ENCODE measurements around the gene MICAL2. TPM values are rescaled to one million over a fixed set of nuclear protein-coding genes. Genes with fewer than 3 reads are reported as not detected.

The MICAL2 gene
- total RNA-seq, 1 donor = 156 TPM

DNA sequence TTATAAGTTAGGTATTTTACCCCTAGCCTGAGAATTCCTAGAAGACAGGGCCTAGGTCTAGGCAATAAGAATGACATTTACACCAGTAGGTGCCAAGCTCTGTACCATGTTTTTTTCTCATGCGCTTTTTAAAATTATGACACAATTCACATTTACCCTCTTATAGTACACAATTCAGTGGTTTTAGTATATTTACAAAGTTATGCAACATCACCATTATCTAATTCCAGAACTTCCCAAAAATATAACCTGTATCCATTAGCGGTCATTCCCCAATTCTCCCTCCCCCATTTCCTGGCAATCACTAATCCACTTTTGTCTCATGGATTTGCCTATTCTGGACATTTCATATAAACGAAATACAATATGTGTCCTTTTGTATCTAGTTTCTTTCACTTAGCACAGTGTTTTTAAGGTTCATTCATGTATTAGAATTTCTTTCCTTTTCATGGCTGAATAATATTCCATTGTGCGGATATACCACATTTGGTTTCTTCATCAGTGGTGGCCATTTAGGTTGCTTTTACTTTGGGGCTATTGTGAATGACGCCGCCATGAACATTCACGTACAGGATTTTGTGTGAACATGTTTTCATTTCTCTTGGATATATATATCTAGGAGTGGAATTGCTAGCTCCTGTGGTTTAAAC lies 92.4 kb downstream of the MICAL2 start:
- Histone ChIP-seq H2AFZ (ENCODE audit: low read length) (no peak overlapping the region), H3K27ac (ENCODE audit: low read depth, low read length) (peak overlapping the region; percentile 99), H3K27me3 (ENCODE audit: insufficient read depth, low read length) (no peaks in the 10 kb centered on the region), H3K4me2 (ENCODE audit: insufficient read depth, low read length) (no peak overlapping the region), H3K36me3 (ENCODE audit: insufficient read depth, low read length) (peaks cover 70% of the 10 kb centered on the region), H3K4me3 (ENCODE audit: insufficient read depth, low read length) (no peak overlapping the region), H4K20me1 (ENCODE audit: insufficient read depth, low read length) (no peaks in the 10 kb centered on the region), H3K4me1 (ENCODE audit: insufficient read depth, low read length) (peaks cover 69% of the 10 kb centered on the region), H3K79me2 (ENCODE audit: insufficient read depth, low read length) (peaks cover 64% of the 10 kb centered on the region), H3K9me3 (ENCODE audit: low read depth, low read length) (no peaks in the 10 kb centered on the region)
- no peak for DNase-seq (ENCODE audit: insufficient read length, low spot score, missing footprints)
- TF ChIP-seq, protein P1, sequence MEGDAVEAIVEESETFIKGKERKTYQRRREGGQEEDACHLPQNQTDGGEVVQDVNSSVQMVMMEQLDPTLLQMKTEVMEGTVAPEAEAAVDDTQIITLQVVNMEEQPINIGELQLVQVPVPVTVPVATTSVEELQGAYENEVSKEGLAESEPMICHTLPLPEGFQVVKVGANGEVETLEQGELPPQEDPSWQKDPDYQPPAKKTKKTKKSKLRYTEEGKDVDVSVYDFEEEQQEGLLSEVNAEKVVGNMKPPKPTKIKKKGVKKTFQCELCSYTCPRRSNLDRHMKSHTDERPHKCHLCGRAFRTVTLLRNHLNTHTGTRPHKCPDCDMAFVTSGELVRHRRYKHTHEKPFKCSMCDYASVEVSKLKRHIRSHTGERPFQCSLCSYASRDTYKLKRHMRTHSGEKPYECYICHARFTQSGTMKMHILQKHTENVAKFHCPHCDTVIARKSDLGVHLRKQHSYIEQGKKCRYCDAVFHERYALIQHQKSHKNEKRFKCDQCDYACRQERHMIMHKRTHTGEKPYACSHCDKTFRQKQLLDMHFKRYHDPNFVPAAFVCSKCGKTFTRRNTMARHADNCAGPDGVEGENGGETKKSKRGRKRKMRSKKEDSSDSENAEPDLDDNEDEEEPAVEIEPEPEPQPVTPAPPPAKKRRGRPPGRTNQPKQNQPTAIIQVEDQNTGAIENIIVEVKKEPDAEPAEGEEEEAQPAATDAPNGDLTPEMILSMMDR (IDR thresholded peaks at IDR 0.05; ENCODE audit: extremely low read depth, low read depth, low read length) = no peak

GRCh38 chr11:12204506-12204905 lies 94.1 kb downstream of the MICAL2 start:
- H3K9me3 ChIP-seq (ENCODE audit: low read depth, low read length) = no peaks in the 10 kb centered on the region
- peaks cover 70% of the 10 kb centered on the region for H3K36me3 ChIP-seq (ENCODE audit: insufficient read depth, low read length)
- peaks cover 60% of the 10 kb centered on the region for H3K4me1 ChIP-seq (ENCODE audit: insufficient read depth, low read length)
- no peaks in the 10 kb centered on the region for H4K20me1 ChIP-seq (ENCODE audit: insufficient read depth, low read length)
- DNase-seq (ENCODE audit: insufficient read length, low spot score, missing footprints) = no peak
- H2AFZ ChIP-seq (ENCODE audit: low read length) = no peak overlapping the region
- H3K27ac ChIP-seq (ENCODE audit: low read depth, low read length) = peak overlapping the region; percentile 99
- TF ChIP-seq, protein P1 (IDR thresholded peaks at IDR 0.05; ENCODE audit: extremely low read depth, low read depth, low read length) = no peak
- no peak overlapping the region for H3K4me3 ChIP-seq (ENCODE audit: insufficient read depth, low read length)
- no peak overlapping the region for H3K4me2 ChIP-seq (ENCODE audit: insufficient read depth, low read length)
- H3K27me3 ChIP-seq (ENCODE audit: insufficient read depth, low read length) = no peaks in the 10 kb centered on the region
- peaks cover 65% of the 10 kb centered on the region for H3K79me2 ChIP-seq (ENCODE audit: insufficient read depth, low read length)

DNA sequence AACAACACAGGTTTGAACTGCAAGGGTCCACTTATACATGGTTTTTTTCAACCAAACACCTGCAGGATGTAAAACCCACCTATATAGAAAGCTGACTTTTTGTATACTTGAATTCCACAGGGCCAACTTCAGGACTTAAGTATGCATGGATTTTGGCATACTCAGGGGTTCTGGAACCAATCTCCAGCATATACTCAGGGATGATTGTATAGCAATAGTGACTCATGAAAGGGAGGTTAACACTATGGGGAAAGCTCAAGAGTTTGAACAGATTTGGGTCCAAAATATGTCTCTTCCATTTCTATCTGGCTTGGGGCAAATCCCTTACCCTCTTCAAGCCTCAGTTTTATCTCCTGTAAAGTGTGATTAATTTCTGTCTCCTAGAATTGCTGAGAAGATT lies 94.9 kb downstream of the MICAL2 start:
- Histone ChIP-seq H3K27me3 (ENCODE audit: insufficient read depth, low read length) (no peaks in the 10 kb centered on the region), H4K20me1 (ENCODE audit: insufficient read depth, low read length) (no peaks in the 10 kb centered on the region), H3K4me1 (ENCODE audit: insufficient read depth, low read length) (peaks cover 52% of the 10 kb centered on the region), H3K9me3 (ENCODE audit: low read depth, low read length) (no peaks in the 10 kb centered on the region), H3K79me2 (ENCODE audit: insufficient read depth, low read length) (peaks cover 64% of the 10 kb centered on the region), H3K27ac (ENCODE audit: low read depth, low read length) (peak overlapping the region; percentile 99), H3K36me3 (ENCODE audit: insufficient read depth, low read length) (peaks cover 77% of the 10 kb centered on the region), H3K4me2 (ENCODE audit: insufficient read depth, low read length) (no peak overlapping the region), H2AFZ (ENCODE audit: low read length) (no peak overlapping the region), H3K4me3 (ENCODE audit: insufficient read depth, low read length) (no peak overlapping the region)
- DNase-seq (ENCODE audit: insufficient read length, low spot score, missing footprints) = no peak
- TF ChIP-seq, protein P1 (IDR thresholded peaks at IDR 0.05; ENCODE audit: extremely low read depth, low read depth, low read length) = no peak

GRCh38 chr11:12206529-12206928 lies 96.1 kb downstream of the MICAL2 start:
- H3K9me3 ChIP-seq (ENCODE audit: low read depth, low read length) = no peaks in the 10 kb centered on the region
- H3K27ac ChIP-seq (ENCODE audit: low read depth, low read length) = peak overlapping the region; percentile 99
- no peaks in the 10 kb centered on the region for H4K20me1 ChIP-seq (ENCODE audit: insufficient read depth, low read length)
- H2AFZ ChIP-seq (ENCODE audit: low read length) = no peak overlapping the region
- H3K4me3 ChIP-seq (ENCODE audit: insufficient read depth, low read length) = no peak overlapping the region
- H3K36me3 ChIP-seq (ENCODE audit: insufficient read depth, low read length) = peaks cover 87% of the 10 kb centered on the region
- no peak overlapping the region for H3K4me2 ChIP-seq (ENCODE audit: insufficient read depth, low read length)
- H3K79me2 ChIP-seq (ENCODE audit: insufficient read depth, low read length) = peaks cover 66% of the 10 kb centered on the region
- DNase-seq (ENCODE audit: insufficient read length, low spot score, missing footprints) = no peak
- no peaks in the 10 kb centered on the region for H3K27me3 ChIP-seq (ENCODE audit: insufficient read depth, low read length)
- TF ChIP-seq, protein P1 (IDR thresholded peaks at IDR 0.05; ENCODE audit: extremely low read depth, low read depth, low read length) = no peak
- H3K4me1 ChIP-seq (ENCODE audit: insufficient read depth, low read length) = peaks cover 40% of the 10 kb centered on the region

Measured in osteoblast (primary cell).